Keratinocyte (primary cell): ENCODE data around the gene IQCK.

Experiments
- CTCF ChIP-seq, 3 experiments: IDR thresholded peaks in 1 of 3; conservative IDR thresholded peaks in 1 of 3; optimal IDR thresholded peaks in 1 of 3; 2 replicates in 2 of 3; 3 replicates in 1 of 3; pipeline versions ENCODE3 to v1.5.1; 2011; ENCODE audit warnings: low read length in 3 of 3, mild to moderate bottlenecking in 3 of 3, moderate library complexity in 2 of 3, control low read depth in 1 of 3, inconsistent platforms in 1 of 3; ENCODE audit not compliant: insufficient read depth in 2 of 3; ENCODE audit errors: extremely low read depth in 1 of 3
- EZH2 ChIP-seq: IDR thresholded peaks from one replicate; pipeline ENCODE4 v1.6.1; 2012; ENCODE audit warnings: inconsistent platforms, mild to moderate bottlenecking, low read length, moderate library complexity

GRCh38 chr16:19716183-19716582, 1.9 kb upstream of the IQCK start:
- TF ChIP-seq CTCF (optimal IDR thresholded peaks at IDR 0.05 in 1 of 3, IDR thresholded peaks at IDR 0.05 in 1 of 3, conservative IDR thresholded peaks at IDR 0.05 in 1 of 3; ENCODE audit: extremely low read depth in 1 of 3, insufficient read depth in 2 of 3, low read length in 3 of 3) (no peak), EZH2 (no peak)
